SU-DHL-6 (cell line): ENCODE measurements around the gene ROBO2.

Source experiments
- CTCF ChIP-seq: fragments of 200-600 bp; sonication (generic); IDR thresholded peaks from one replicate; pipeline ENCODE4 v1.5.1; 2017; ENCODE audit warnings: antibody characterized with exemption, mild to moderate bottlenecking, low read length, moderate library complexity; ENCODE audit not compliant: insufficient read depth, poor library complexity, severe bottlenecking
- EZH2phosphoT487 ChIP-seq: fragments of 200-600 bp; sonication (generic), shearing (Covaris generic); conservative IDR thresholded peaks from 2 replicates; pipeline ENCODE4 v1.6.1; 2018; ENCODE audit warnings: mild to moderate bottlenecking, antibody characterized with exemption, low read length, moderate library complexity, mixed read lengths

GRCh38 chr3:77197408-77197807, 157.5 kb downstream of the ROBO2 start:
- TF ChIP-seq CTCF (no peak), EZH2phosphoT487 (no peak)
